LNCAP (cell line): ENCODE results near the gene RETREG2.

Experiments used
- TF ChIP-seq, protein P1 (sequence below): fragments of 450-650 bp; IDR thresholded peaks from 2 replicates; pipeline ENCODE4 v1.5.1; 2017; ENCODE audit warnings: mild to moderate bottlenecking

The RETREG2 gene

GRCh38 chr2:219160186-219161017, 17.7 kb upstream of the RETREG2 start, which contains the start of gene NHEJ1:
Gene NHEJ1 (minus strand): TSS chr2:219160815. CDS start chr2:219158362, 2,453 bp downstream.
- TF ChIP-seq, protein P1, sequence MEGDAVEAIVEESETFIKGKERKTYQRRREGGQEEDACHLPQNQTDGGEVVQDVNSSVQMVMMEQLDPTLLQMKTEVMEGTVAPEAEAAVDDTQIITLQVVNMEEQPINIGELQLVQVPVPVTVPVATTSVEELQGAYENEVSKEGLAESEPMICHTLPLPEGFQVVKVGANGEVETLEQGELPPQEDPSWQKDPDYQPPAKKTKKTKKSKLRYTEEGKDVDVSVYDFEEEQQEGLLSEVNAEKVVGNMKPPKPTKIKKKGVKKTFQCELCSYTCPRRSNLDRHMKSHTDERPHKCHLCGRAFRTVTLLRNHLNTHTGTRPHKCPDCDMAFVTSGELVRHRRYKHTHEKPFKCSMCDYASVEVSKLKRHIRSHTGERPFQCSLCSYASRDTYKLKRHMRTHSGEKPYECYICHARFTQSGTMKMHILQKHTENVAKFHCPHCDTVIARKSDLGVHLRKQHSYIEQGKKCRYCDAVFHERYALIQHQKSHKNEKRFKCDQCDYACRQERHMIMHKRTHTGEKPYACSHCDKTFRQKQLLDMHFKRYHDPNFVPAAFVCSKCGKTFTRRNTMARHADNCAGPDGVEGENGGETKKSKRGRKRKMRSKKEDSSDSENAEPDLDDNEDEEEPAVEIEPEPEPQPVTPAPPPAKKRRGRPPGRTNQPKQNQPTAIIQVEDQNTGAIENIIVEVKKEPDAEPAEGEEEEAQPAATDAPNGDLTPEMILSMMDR: peak; percentile 90

- TF ChIP-seq, protein P1: no peak
Measured at GRCh38 chr2:219161097-219161496, 17.0 kb upstream of the RETREG2 start.

GRCh38 chr2:219163156-219163555, 14.9 kb upstream of the RETREG2 start:
- TF ChIP-seq, protein P1: no peak

- TF ChIP-seq, protein P1: no peak
Measured at GRCh38 chr2:219165058-219165911, 12.8 kb upstream of the RETREG2 start.

DNA sequence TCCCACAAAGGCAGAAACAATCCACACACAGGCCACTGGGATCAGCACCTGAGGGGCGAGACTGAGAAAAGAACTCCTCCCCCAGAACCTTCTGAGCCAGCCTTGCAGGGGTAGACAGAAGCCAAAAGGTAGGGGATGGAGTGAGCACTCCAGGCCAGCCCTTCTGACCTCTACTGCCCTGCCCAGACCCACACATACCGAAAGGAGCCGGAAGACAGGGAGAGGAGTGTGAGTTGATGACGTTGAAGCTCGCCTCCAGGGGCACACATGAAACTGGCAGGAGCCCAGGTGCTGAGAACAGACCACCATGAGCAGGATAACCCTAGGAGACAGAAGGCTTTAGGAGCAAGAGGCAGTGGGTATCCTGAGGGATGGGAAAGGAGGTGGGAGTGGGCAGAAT, 10.1 kb upstream of the RETREG2 start:
- TF ChIP-seq, protein P1: no peak

- TF ChIP-seq, protein P1: no peak
Measured at GRCh38 chr2:219168526-219168925, 9.5 kb upstream of the RETREG2 start.

GRCh38 chr2:219168932-219169331, 9.1 kb upstream of the RETREG2 start:
- TF ChIP-seq, protein P1: no peak
